HG03571 (cell line): ENCODE data around the gene MARK3.
A peak's percentile ranks its signal among the peaks of the same experiment; 100 is the strongest.

Source experiments
- ATAC-seq: cut with Tn5 transposase; IDR thresholded peaks from one replicate; pipeline ENCODE4 v1.9.1; 2021; ENCODE audit not compliant: unreplicated experiment

The MARK3 gene

DNA sequence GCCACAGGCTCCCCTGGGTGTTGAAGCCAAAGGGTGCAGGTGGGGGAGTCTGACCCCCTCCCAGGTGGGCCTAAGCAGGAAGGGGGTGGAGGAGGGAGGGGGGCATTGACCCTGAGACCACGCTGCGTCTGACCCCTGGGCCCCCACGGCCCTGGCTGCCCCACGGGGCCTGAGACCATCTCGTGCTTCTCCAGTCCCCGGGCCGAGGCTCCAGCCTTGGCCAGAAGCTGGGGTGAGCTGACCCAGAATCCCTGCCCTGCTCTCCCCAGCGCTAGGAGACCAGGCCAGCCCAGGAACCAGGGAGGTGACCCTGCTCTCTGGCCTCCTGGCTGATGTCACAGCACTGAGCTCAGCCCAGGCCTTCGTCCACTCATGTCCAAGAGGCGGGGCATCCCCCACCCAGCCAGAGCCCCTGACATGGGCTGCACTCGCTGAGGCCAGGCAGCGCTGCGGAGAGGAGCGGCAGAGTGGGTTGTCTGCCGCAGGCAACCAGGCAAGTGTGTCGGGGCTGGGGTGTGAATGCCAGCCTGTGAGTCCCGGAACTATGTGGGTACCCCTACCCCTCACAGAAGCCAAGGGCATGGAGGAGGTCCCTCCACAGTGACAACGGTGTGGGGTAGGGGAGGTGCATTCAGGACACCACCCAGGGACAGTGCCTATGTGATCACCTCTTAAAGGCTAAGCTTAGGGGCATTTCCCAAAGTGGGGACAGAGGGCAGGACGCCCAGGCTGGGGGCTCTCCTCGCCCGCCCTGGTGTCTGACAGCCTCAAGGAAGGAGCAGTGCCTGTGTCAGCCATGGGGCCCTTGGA, 150.1 kb downstream of the MARK3 start:
- no peak for ATAC-seq

DNA sequence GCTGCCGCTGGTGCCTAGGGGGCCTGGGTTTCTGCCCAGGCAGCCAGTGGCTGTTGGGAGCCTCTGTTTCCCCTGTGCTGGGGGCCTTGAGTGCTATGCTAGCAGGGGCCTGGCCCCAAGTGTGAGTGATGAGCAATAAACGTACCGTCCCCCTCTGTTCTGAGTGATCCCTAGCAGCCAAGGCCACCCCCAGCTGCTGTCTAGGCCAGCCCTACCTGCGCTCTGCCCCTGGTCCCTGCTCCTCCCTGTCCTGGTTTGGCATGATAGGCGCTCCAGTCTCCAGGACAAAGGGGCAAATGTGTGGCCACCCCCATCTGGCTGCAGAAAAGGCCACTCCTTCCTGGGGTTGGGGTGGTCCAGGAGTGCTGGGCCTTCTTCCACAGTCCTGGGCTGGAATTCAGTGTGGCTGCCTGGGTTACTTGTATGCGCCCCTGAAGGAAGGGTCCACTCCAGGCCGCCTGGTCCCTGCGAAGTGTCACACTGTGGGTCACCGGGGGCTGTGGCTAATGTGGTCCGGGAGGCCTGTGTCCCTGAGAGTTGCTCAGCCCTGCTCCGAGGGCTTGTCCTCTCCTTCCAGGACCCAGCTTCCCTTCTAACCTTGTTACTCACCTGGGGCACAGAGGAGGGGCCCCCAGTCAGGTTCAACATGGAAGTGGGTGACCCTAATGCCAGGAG, 150.8 kb downstream of the MARK3 start:
- no peak for ATAC-seq

DNA sequence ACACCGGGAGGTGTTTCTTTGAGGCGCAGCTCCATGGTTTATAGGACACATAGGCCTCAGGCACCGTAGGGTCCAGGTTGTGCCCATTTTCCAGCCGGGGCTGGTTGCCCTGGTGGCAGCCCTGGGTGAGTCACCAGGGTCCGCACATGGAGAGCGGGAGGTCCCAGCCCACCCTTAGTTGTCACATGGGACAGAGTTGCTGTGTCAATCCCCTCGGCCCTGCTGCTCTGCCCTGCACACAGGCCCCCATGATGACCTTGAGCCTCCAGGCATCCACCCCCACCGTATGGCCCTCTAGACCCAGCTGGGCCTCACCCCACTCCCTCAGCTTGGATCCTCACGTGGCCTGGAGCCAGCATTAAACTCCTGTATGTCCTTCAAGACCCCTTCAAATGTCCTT, 151.5 kb downstream of the MARK3 start:
- no peak for ATAC-seq

DNA sequence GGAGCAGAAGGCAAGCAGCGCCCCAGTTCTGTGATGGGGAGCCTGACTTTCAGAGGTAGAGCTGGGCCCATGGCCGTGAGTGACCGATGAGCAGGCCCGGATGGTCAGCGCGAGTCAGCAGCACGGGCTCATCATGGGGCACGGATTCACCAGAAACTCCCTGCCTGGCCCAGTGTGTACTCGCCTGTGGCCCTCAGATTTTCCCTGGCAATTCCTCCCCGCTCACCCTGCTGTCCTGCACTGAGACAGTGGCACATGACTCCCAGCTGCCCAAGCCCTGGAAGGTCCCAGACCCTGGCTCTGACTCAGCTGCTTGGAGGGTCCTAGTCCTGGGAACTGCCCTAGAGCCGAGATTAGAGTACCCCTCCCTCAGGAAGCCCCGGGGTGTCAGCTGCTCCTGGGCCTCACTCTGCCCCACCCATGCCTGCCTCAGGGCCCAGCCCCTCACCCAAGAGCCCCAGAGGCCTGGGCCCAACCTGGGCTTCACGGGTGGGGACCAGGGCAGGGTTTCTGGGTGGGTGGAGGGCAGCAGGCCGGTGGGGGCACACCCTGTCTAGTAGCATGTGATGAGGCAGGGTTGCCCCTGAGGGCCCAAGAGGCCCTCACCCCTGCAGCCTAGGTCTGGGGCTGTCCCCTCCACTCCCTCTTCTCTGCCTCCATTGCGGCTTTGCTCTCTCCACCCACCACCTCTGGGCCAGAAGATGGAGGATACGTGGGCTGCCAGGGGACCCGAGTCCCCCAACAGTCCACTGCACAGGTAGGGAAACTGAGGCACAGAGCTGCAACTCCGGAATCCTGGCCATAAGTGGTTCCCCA, 152.2 kb downstream of the MARK3 start:
- no peak for ATAC-seq

DNA sequence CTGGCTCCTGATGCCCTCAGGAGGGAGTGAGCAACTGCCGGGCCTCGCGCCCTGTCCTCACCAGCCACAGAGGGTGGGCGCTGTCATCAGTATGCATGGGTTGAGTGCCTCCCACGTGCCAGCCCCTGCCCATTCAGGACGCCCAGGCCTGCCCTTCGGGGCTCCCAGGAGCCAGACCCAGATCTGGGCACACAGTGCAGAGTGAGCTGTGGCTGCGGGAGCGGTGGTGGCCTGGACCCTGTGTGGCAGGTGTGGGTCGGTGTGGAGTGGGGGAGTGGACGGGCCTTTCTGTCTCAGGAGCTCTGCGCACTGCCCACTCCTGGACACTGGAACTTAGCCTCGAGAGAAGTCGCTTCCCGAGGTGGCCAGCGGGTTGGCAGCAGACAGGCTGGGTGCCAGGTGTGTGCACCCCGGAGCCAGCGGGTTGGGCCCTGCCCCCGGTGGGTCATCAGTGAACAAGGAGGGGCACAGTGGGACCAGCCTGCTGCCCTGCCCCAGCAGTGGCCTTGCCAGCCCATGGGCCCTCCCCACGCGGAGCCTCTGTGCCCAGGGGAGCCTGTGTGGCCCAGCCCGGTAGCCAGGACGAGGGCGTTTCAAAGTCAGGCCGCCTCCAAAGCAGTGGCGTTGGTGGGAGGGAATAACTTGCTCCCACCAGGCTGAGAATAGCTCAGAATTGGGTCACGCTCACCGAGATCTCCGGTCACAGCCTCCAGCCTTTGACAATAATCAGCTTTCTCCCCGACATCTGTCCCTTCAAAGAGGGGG, 153.3 kb downstream of the MARK3 start:
- no peak for ATAC-seq

DNA sequence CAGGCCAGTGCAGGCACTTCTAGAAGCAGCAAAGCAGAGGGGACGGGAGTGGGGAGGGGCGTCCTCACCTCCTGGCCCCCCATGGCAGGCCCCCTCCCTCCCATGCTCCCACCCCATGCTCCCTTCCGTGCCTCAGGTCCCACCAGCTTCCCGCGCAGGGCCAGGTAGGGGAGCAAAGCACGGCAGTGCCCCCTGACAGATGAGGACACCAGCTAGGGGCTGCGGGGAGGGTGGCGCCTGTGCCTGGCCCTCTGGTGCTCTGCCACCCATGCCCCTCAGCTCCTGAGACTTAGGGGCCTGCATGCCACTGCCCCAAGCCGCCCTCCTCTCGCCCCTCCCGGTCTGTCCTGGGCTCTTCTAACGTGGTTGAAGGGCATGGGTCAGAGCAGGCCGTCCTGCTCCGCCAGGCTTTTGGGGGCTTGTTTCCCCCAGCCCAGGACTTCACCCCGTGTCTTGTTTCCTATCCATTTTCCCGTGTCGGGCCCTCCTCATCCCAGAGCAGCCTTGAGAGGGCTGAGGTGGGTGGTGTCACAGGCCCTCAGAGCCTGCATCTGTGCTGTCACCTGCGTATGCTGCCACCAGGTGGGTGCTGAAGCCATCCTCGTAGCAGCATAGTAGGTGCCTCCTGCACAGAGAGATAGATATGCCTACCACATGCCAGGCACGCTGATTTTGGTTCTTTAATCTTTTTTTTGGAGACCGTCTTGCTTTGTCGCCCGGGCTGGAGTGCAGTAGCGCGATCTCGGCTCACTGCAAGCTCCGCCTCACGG, 154.0 kb downstream of the MARK3 start:
- ATAC-seq = no peak

DNA sequence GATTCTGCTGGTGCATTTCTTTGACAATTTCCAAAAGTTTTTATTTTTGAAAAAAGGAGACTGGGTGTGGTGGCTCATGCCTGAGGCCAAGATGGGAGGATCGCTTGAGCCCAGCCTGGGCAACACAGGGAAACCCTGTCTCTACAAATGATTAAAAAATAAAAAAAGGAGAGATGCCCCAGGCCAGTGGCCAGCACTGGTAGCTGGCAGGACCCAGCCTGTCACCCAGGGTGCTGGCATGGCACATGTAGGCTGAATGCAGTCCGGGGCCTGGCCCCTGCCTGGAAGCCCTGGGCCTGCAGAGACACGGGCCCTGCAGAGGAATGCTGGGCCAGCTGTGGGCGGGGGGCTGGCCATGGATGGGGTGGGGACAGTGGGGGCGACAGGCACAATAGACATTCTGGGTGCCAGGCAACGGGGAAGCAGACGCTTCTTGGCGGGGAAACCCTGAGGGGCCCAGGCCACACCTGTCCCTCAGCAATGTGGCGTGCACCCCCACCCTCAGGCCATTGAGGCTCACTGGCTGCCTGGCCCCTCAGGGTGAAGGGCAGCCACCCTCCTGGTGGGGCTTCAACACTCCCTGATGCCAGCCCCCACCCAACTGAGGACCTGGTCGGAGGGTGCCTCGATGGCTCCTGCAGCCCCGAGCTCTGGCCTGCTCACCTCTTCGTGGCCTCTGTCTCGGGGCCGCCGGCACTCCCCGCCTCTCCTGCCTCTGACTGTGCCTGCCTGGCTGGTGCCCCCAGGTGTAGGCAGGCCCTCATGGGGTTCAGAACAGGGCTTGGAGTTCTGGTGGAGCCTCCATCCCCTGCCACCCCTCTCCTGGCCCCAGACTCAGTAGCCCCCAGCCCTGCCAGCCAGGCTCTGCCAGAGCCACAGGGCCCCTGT, 155.8 kb downstream of the MARK3 start:
- no peak for ATAC-seq

DNA sequence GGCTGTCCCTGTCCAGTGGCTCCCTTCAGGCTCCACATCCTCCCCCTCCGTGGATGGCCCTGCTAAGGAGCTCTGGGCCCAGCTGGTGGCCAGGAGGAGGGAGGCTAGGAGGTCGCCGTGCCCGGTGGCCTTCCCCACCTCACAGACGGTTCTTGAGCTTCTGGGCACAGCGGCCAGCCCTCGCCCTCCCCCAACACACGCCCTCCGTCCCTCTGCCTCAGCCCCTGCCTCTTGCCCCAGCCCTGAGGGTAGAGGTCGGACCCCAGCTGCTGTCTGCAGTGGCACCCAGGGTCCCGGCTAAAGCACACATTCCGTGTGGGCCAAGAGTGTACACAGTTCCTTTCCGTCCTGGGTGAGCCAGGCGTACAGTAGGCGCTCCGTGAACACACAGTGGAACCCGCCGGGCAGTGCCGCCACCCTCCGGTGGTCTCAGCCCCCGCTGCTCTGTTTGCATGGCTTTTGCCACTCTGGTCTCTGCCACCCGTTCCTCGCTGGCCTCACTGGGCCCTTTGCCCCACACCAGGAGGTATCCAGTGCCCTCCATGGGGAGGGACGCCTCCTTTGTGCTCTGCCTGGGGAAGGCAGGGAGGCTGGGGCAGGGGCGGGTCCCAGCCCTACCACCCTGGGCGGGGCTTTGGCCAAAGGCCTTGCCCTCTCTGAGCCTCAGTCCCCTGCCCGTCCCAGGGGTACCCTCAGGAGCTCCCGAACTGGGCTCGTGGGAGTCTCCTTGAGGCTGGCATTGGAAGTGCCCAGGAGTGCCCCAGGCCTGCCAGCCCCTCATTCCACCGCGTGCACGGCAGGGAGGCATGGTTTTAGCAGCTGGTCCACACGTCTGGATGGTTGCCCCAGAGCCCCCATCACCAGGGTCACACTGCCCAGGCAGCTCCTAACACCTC, 156.7 kb downstream of the MARK3 start:
- ATAC-seq = no peak

DNA sequence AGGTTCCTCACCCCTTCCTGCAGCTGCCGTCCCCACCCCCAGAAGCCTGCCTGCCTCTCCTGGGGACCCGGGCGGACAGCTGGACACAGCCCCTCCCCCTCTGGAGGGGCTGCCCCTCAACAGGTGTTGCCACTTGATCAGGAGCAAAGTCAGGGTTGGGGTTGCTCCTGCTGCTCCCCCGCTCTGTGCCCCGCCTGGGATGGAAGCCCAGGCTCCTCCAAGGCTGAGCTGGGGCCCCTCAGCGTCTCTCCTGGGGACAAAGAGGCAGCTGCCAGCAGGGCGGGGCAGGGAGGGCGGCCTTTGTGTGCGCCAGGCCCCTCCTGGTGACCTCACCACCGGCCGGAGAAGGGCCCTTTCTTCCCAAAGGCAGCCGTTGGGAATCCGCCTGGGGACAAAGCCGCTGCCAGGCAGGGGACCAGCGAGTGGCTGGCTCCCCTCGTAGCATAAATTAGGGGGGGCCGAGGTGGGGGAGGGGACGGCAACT, 157.4 kb downstream of the MARK3 start:
- ATAC-seq = no peak

DNA sequence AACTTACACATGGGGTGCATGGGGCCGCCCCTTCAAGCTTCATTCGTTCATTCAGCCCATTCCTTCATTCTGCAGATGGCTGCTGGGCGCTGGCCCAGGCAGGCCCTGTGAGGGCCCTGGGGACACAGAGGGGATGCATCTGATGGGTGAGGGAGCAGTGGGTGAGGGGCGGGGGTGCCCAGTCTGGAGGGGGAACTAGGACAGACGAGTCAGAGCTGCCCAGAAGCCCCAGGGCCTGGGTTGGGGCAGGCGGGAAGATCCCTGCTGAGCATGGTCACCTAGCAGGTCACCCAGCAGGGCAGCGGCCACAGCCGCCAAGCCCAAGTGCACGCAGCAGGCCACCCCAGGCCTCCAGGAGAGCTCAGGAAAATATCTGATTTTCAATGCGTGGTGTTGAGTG, 157.9 kb downstream of the MARK3 start:
- ATAC-seq = no peak

DNA sequence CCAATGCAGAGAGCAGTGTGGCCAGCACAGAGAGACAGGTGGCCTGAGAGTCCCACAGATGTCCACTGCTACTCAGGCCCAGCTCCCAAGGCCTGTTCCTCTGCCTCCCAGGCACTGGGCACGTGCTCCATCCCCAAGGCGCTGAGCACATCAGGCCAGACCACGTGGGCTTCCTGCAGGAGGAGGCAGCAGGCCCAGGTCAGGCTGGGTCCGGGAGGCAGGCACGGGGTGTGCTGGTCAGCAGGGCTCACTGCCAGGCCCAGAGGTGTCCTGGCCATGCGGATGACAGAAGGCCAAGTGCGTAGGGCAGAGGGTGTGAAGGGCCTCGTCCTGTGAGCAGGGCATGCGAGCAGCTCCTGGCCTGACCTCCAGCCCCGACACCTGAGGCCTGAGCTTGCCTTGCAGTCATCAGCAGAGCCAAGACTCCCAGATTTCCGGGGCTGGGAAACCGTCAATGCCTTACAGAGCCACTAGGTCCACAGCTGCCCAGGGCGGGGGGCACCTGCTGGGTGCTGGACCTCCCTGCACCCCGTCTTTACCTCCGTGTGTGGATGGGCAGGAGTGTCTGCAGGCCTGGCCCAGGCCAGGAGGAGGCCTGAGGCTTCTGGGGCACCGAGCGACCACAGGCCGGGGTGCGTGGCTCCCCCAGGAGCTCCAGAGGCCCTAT, 158.6 kb downstream of the MARK3 start:
- no peak for ATAC-seq

DNA sequence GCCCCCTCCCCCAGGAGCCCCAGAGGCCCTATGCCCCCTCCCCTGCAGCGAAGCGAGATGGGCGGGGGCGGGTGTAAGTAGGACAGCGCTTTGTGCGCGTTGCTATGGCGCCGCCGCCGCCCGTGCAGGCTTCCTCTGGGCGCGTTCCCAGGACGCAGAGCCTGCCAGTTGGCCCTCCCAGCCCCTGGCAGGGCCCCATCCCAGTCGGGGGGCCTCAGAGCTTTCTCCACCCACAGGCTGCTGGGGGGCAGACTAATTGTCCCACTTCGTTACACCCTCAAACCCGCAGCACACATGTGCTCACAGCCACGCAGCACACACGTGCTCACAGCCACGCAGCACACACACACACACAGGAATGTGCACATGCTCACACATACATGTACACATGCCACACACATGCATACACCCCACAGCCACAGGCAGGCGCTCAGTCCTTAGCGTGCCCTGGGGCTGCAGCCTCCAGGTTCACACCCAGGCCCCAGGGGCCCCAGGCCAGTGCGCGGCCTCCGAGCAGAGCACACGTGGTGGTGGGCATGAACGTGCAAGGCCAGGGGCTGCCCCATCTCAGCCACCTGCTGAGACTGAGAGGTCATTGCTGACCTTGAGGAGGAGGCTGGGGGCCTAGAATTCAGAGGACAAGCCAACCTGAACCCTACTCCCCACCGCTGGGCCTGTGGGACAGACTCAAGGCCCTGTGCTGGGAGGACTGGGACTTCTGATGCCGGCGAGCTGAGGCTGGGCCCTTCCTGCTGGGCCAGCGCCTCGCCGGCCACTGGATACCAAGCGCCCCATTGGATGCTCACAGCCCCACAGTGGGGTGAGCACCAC, 159.4 kb downstream of the MARK3 start:
- no peak for ATAC-seq

DNA sequence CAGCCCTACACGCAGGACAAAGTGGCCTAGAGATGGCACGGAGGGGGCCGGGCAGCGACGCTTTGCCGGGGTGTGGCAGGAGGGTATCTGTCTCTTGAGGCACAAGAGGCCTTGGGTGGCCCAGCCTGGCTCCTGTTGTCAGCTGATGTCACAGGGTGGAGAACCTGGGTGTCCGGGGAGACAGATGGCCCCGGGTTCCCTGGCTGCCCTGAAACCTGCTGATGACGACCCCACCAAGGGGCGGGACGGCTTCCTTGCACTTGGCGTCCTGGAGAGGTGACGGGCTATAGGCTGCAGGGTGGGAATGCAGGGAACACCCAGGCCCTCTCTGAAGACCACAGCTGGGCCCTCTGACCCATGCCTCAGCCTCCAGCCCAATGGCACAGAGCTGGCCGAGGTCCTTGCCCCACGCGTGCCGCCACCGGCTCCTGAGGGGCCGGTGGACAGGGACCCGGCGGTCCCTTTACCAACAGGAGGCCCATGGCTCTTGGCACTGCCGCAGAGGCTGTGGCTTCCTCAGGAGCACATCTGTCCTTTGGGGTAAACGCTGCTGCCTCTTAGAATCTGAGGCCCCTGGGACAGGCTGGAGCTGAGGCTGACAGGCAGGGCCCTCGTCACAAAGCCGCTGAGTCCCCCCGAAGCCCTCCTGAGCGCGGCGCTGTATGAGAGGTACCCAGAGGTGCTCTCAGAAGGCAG, 160.2 kb downstream of the MARK3 start:
- ATAC-seq = no peak

DNA sequence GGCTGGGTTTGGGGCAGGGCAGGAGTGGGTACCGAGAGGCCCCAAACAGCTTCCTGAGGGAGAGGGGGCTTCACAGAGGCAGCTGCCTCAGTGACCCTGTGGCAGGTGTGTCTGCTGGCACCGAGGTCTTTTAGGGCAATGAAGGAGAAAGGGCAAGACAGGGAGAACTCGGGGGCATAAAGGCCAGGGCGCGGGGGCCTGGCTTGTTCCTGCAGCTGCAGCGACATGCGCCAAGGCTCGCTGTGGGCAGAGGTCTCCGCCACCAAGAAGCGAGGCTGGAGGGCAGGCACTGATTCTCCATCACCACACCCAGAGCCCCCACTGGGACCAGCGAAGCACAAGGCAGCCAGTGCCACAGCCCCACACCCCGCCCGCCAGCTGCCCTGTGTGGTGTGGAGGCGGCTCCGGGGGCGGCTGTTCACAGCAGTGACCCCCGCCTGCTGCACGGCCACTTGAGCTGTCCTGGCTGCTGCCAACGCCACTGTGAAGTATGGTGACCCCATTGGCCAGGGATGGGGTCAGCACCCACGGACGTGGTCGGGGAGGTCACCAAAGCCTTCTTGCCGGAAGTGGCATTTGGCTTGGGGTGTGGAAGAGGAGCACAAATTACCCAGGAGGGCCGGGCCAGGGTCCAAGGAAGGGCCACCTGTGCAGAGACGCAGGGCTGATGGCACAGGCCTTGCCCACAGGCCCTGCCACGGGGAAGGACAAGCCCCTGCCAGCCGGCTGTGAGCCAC, 160.9 kb downstream of the MARK3 start:
- ATAC-seq = no peak

DNA sequence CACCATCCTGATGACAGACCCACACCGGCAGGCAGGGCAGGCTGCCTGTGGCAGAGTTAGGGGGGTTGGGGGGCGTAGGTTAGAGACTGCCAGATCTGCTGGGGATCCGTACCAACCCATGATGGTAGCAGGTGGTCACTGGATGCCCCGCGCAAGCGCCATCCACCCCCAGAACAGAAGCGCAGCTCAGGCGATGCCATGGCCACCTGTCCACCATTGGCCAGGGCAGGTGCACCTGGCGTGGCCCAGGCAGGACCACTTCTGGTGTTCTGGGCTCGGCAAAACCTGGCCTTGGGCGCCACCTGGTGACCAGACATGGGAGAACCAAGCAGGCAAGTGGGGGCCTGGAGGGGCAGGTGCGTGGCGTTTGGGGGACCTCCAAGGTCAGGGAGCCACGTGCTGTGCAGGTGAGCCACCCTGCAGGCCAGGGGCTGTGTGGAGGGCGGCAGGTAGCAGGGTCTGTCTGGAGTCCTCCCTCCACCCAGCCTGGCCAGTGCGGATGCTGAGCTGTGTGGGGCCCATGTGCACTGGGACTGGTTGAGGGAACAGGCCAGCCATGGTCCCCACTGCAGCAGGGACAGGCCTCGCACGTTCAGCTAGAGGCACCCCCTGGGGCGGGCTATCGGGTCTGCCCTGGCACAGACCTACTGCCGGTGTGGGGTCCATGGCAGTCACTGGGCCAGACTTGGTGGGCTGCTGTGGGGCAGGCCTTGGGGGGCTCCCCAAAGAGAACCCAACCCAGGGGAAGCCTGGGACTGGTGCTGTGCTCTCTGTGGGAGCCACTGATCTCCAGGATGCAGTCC, 161.6 kb downstream of the MARK3 start:
- ATAC-seq = peak; percentile 52
